Measurements from ENCODE around the gene FKBP1C.

Gene FKBP1C

DNA sequence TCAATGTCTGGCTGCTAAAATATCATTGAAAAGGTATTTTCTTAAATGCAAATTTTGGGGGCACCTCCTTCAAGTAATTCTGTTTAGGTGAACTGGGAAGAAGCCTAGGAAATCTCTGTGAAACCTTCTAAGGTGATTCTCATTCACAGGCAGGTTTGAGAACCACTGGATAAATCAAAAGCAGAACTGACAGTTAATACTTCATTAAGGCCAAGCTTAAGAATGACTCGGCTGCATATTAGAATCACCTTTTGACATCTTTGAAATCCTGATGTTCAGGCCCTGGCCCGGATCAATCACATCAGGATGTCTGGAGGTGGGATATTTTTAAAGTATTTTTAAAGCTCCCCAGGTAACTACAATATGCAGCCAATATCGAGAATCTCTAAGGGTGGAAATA lies 50.6 kb downstream of the FKBP1C start:
- no peak for DNase-seq
- Histone ChIP-seq H3K9me3 (no peaks in the 10 kb centered on the region), H3K4me3 (no peak overlapping the region), H3K4me1 (no peaks in the 10 kb centered on the region), H3K27me3 (no peaks in the 10 kb centered on the region), H3K36me3 (no peaks in the 10 kb centered on the region), H3K27ac (no peak overlapping the region)
- TF ChIP-seq, protein P1, sequence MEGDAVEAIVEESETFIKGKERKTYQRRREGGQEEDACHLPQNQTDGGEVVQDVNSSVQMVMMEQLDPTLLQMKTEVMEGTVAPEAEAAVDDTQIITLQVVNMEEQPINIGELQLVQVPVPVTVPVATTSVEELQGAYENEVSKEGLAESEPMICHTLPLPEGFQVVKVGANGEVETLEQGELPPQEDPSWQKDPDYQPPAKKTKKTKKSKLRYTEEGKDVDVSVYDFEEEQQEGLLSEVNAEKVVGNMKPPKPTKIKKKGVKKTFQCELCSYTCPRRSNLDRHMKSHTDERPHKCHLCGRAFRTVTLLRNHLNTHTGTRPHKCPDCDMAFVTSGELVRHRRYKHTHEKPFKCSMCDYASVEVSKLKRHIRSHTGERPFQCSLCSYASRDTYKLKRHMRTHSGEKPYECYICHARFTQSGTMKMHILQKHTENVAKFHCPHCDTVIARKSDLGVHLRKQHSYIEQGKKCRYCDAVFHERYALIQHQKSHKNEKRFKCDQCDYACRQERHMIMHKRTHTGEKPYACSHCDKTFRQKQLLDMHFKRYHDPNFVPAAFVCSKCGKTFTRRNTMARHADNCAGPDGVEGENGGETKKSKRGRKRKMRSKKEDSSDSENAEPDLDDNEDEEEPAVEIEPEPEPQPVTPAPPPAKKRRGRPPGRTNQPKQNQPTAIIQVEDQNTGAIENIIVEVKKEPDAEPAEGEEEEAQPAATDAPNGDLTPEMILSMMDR (IDR thresholded peaks at IDR 0.05): no peak
- intact Hi-C loops (cut with DNase I; ENCODE audit: low total_unique reads): no loop called here
